NCI-H1092 treated with DMSO at 0.1 percent for 48 hours (cell line): Measurements from ENCODE around the gene NAA11.

Experiments used
- DNase-seq: peaks from one replicate; lab custom pipeline; 2025; lab: John Stamatoyannopoulos, UW

The NAA11 gene

DNA sequence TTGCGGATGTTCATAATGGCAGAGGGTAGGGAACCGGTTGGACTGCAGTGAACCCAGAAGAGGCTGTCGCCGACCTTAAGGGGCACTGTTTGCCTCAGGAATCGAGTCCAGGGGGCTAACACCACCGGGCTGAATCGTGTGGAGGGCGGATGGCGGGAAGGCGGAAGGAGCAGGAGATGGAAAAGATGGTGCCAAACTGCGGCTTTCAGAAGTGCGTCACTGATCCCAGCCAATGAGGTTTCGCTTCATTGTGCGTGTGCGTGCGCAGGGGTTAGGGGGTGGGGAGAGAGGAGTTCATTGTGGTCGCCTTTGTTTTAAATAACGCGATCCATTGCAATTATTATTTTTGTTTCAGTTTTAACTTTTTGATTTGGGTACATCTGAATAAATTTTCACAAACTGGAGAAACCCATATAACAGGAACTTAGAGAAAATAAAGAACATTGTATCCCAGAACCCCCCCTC lies at the start of gene NAA11:
NAA11 (minus strand) TSS at position 198 of the 465 bp plus-strand sequence; CDS start at position 14, 184 bp downstream.
- no peak for DNase-seq

DNA sequence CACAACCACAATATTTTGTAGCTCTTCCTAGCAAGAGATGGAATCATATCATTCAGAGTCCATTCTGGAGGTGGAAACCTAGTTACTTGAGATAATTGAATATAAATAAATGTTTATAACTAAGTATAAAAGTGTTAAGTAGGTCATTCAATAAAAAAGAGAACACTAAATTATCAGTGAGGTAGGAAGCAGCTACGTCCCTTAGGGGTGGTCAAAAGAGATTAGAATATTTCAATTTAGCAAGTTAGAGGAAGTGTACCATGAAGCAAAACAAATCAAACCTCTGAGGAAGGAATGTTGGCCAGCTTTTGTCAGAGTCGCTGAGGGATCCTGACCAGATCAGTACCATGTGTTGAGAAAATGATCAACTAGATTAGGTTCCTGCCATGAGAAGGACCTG lies 44.2 kb upstream of the NAA11 start:
- no peak for DNase-seq

DNA sequence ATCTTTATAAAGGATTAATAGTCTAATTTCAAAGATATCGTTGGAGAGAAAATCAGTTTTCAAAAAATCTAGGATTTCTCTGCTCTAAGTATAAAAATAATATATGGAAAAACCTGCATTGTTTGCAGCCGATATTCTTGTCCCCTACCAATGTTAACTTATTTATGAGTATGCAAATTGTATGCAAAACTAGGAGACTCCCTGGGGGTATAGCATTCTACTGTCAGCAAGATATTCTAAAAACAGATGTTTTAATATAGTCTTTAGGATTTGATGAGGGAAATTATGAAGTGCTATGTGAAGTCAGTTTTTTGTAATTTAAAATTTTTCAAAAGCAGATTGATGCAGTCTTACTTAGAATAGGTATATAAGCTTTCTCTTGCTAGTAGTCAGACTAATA lies 41.2 kb upstream of the NAA11 start:
- DNase-seq, result no peak

DNA sequence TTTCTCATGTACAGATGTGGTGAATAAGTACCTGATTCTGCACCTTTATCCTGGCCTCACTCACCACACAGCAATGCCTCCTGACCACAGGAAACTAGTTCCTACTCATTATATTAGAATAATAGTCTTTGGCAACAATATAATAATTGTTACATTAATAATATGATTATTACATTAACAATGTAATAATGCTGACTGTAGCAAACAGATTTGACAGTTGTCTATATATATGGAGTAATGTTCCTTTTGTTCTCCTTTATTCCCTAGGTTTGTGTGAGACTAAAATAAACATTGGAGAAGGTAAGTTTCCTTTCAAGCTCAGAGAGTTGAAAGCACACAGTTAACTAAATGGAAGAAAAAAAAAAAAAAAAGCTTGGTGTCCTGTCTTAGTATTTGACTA lies 40.6 kb upstream of the NAA11 start:
- DNase-seq, result no peak

DNA sequence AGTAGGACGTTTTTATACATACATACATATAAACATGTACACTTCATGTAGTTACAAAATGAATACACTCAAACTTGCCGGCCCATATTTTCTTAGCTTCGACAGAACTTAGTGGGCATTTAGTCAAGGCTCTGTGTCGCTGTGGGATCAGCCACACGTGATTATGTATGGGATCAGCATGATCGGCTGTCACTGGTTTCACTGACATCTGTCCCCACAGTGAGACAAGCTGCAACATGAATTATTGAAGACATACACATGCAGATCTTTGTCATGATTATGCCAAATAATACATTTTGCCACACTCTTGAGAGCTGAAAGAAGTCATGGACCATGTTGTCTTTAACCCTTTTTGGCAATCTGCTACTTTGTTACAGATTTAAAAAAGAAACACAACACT lies 38.2 kb upstream of the NAA11 start:
- DNase-seq, result no peak

DNA sequence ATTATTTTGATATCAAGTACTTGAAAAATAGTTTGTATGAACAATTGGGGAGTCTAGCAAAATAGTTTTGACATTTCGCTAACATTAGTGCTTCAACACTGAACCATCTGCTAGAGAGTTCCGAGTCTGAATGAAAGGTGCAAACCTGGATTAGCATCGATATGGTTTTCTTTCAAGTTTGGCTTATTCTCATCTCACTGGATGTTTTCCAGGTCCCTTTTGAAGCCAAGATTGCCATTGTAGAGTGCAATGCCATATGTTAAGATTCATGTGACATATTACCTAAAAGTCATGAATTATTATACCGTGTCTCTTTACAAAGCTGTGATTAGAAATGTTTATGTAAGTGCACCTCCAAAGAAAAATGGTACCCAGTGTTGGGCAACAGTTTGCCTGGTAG lies 36.8 kb upstream of the NAA11 start:
- DNase-seq, result no peak

DNA sequence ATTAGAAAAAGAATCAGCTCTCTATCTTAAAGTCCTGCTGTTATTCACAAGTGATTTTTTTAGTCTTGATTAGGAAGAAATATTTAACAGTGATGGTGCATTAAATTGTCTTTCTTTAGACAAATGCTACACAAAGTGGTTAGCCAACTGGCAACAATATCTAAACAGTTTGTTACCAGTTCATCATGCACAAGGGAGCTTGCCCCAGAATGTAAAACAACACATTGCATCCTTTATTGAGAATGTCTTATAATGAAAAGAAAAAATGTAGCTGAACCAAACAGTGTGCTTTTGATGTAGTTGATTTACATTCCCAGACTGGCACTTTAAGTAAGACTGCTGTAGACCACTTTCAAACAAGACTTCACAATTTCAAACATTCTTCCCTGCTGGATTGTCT lies 34.1 kb upstream of the NAA11 start:
- no peak for DNase-seq

DNA sequence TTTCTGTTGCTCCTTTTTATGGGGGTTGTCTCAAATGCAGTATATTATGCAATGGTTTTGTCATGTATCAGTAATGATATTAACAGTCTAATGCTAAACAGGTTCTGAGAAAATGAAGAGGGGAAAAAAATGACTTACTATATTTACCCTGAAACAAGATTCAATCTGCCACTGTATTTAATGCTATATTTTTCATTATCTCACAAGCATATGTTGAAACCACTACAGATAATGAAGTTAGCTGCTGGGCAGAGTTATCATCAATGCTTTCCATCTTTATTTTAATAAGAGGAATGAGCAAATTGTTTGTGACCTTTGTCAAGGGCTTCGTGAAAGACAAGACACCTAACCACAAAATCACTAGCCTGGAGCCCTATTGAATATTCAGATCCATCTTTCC lies 32.6 kb upstream of the NAA11 start:
- no peak for DNase-seq

DNA sequence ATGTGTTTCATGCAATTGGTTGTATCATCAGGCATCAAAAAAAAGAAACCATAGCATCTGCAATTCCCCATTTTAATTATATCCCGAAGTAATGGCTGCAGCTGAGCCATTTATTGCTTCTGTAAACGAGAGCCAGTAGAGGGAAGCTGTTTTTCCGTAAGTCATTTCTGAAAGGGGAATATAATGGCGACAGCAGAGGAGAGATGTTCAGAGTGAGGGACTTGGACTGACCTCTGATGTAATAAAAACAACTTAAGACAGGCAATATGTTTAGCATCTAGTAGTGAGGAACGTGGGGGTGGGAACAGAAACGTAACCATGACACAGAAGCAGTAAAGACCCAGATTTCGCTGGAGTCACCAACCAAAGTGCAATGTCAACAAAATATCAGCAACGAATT lies 31.5 kb upstream of the NAA11 start:
- no peak for DNase-seq

DNA sequence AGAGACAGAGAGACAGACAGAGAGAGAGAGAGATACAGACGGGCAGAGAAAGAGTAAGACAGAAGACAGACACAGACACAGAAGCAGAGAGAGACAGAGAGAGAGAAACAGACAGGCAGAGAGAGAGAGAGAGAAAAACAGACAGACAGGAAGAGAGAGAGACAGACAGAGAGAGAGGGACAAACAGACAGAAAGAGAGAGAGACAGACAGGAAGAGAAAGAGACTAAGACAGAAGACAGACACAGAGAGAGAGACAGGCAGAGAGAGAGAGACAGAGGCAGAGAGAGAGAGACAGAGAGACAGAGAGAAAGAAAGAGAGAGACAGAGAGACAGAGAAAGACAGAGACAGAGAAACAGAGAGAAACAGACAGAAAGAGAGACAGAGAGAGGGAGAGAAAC lies 27.2 kb upstream of the NAA11 start:
- DNase-seq, result no peak

DNA sequence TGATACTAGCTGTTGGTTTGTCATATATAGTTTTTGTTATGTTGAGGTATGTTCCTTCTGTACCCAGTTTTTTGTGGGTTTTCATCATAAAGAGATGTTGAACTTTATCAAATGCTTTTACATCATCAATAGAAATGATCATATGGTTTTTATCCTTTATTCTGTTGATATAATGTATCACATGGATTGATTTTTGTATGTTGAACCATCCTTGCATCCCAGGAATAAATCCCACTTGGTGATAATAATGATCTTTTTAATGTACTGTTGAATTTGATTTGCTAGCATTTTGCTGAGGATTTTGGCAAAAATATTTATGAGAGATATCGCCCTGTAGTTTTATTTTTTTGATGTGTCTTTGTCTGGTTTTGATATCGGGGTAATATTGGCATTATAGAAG lies 22.5 kb upstream of the NAA11 start:
- no peak for DNase-seq

DNA sequence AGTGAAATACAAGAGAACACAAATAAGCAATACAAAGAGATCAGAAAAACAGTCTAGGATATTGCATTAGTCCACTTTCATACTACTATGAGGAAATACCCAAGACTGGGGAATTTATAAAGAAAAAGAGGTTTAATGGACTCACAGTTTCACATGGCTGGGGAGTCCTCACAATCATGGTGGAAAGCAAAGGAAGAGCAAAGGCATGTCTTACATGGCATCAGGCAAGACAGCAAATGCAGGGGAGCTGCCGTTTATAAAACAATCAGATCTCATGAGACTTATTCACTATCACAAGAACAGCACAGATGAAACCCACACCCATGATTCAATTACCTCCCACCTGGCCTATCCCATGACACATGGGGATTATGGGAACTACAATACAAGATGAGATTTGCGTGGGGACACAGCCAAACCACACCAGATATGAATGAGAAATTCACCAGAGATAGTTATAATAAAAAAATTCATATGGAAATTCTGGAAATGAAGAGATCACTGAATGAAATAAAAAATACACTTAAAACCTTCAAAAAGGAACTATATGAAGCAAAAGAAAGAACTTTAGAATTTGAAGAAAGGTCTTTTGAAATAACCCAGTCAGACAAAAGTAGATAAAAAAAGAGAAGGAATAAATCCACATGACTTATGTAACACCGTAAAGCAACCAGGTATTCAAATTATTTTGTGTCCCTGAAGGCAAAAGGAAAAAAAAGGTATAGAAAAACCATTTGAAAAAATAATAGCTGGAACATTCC lies 16.2 kb upstream of the NAA11 start:
- no peak for DNase-seq

DNA sequence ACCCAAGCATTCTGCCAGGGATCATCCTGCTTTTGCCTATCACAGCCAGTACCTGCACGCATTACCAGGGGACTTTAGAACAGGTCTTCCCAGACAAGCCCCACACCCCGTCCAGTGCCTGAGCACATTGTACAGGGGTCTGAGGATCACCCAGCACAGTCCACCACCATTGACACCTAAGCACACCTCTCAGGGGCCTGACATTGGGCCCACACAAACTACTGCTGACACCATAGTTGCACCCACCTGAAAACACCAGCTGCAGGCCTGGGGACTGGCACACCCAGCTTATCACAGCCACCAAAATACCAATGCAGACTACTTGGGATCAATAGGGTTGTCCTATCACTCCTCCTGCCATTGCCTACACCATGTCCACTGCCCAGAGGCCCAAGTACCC lies 14.7 kb upstream of the NAA11 start:
- no peak for DNase-seq

DNA sequence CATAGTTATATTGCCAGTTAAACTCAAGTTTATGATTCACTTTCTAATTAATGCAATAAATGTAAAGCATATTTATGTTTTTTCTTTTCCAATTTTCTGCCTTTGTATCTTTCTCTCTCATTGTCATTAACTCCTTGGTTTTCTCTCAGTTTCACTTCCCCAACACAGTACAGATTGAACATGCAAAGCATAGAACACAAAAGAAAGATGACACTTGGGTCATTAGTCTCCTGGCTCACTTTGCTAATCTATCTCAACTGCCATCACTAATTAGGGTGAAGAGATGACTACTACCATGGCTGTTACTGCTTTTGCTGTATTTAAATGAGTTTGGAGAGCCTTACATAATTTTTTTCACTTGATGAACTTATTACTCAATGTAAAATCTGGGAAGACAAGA lies 12.3 kb upstream of the NAA11 start:
- no peak for DNase-seq

DNA sequence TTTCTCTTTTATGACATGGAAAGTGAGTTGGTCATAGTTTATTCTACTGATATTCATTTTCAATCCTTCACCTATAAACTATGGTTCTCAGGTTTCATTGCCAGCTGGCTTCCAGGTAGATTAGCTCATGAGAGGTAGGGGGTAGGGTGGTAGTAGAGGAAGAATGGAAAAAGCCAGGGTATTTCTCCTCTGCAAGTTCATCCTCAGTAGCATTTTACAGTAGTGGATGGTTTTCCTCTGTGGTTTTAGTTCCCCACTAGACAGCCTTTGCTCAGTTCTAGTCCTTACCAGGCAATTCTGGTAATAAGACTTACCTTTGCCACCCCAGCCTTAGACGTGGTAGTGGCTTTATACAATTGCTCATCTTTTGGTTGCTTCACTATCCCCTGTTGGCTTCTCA lies 8.9 kb upstream of the NAA11 start:
- DNase-seq, result no peak

DNA sequence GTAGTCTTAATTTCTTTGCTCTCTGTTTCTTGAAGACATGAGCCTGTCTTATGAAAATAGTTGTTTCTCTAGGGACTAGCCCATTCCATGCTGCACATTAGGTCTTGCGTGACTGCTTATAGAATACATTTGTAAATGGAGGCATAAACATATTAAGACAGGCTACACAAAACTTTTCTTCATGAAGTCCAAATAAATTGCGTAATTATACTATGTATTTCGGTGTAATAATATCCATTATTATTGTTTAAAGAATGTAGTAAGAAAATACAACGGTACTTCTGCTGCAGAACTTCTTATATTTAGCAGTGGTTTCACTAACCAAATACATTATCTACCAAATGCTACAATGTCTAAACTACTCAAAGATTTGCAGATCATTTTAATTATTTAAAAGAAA lies 8.5 kb upstream of the NAA11 start:
- DNase-seq, result no peak

DNA sequence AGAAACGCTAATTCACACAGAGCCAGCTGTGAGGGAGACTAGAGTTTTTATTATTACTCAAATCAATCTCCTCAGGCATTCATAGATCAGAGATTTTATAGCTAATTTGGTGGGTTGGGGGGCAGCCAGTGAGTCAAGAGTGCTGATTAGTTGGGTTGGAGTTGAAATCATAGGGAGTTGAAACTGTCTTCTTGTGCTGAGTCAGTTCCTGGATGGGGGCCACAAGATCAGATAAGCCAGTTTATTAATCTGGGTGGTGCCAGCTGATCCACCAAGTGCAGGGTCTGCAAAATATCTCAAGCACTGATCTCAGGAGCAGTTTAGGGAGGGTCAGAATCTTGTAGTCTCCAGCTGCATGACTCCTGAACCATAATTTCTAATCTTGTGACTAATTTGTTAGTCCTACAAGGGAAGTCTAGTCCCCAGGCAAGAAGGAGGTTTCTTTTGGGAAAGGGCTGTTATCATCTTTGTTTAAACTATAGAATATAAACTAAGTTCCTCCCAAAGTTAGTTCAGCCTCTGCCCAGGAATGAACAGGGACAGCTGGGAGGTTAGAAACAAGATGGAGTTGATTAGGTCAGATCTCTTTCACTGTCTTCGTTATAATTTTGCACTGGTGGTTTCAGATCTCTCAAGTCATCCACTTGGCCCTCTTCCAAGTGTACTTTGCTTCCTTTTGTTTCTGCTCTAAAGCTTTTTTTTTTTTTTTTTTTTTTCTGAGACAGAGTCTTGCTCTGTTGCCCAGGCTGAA lies 5.4 kb upstream of the NAA11 start:
- no peak for DNase-seq

DNA sequence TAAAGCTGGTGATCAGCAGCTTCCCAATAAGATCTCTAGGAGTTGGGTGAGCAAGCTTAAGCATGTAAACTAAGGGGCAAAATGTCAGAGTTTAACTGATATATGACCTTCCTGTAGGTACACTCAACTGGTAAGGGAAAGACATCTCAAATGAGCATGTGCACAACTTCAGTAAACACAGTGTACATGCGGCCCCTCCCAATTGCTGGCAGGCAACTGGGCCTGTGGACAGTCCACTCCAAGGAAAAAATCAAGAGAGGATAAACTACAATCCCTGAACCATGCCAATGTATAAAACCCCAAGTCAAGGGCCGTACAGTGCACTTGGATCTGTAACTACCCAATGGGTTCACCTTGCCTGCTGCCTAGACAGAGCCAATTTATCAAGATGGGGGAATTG lies 4.9 kb upstream of the NAA11 start:
- DNase-seq, result no peak

DNA sequence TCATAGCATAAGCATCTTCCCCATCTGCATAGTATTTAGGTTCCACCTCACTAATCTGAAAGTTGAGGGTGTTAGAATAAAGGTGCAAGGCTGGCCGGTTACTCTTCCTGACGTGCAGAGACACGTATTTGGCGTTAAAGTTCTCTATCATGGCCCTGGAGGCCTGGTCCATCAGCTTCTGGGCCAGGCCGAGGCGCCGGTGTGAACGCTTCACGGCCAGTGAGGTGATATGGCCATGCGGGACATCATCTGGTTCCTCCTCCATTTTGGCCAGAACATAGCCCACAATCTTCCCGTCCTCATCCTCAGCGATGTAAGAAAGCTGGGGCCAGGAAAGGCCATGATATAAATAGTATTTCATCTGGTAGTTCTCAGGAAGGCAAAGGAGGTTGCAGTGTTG lies 425 bp downstream of the NAA11 start:
- DNase-seq, result no peak

DNA sequence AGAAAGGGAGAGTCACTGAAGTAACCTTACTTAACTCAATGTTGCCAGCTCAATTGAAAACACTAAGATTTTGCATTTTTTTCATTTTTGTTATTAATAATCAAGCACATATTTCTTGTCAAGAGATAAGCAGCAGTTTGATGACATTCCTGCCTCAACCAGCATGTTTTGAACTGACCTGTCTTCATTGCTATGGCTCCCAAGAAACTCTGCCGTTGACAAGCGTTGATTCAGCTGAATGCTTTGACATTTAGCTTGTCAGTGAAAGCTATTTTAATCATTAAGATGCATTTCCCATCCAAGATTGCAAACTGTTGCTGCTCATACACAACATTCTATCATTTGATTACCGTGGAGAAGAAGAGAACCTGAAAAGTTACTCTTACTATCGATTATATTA lies 5.9 kb downstream of the NAA11 start:
- DNase-seq, result no peak

DNA sequence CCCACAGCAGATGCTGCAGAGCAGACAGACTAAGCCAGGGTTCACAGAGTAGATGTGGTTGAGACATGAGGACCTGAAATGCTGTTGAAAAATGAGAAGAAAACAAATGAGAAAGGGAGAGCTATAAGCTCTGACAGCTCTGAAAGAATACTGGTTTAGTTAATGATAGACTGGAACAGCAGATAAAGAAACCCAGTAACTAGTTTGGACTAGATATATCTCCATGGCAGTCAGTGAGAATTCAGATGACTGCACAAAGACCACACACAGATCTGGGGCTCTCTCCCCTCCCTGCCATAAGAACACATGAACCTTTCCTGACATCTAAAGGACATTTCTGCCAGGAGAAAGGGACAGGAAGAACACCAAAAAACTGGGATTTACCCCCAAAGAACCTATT lies 8.2 kb downstream of the NAA11 start:
- DNase-seq, result no peak

DNA sequence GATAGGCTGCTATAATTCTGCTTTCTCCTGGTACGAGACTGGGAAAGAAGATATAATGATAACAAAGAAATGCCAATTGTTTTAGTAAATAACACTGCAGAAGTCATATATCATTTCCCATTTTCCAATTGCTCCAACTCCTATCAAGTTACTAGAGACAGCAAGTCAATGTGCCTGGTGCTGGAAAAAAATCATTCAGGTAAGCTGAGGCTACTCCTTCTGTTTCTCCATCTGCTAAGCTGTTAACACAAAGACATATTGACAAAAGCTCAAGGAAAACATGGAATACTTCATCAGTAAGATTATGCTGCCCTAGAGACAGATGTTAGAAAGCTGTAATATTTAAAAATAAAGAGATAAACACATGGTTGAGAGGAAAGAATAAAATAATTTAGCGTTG lies 10.0 kb downstream of the NAA11 start:
- no peak for DNase-seq

DNA sequence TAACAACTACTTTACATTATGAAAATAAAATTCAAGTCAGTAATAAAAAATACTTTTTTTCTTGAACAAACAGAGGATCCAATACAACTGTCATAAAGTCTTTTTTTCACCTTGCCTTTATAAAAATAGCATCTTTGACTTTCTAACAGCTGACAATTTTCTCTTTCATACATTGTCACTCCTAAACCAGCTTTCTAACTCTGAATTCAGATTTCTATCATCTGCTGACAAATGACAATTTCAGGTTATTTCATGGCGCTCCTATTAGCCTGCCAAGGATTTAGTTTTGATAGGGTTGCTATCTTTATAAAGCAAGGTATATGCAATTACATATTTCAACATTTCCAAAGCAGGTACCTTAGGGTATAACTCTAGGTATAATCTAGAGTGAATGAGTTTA lies 14.6 kb downstream of the NAA11 start:
- DNase-seq, result no peak

DNA sequence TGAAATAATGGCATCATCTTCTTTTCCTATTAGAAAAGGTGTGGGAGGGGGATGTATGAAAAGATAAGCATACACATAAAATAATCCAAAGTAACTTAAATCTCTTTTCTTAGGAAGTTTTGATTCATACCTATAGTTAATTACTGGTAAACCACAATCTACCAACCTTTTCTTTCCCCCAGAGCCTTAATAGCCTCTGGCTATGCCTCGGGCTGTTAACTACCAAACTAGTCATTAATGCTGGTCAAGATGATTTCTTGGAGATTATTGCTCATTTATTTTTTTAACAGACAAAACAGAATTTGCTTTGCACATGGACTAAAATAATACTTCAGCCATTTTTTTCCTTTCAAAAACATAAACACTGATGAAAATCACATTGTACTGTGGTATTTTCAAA lies 16.9 kb downstream of the NAA11 start:
- no peak for DNase-seq
